ENCODE measurements around the gene GRIN3A.
"Not testable (repeated sequence)": the region's sequence is repeated elsewhere in the genome, so short reads cannot be mapped to it uniquely, and the experiment has no call there.

Gene GRIN3A

DNA sequence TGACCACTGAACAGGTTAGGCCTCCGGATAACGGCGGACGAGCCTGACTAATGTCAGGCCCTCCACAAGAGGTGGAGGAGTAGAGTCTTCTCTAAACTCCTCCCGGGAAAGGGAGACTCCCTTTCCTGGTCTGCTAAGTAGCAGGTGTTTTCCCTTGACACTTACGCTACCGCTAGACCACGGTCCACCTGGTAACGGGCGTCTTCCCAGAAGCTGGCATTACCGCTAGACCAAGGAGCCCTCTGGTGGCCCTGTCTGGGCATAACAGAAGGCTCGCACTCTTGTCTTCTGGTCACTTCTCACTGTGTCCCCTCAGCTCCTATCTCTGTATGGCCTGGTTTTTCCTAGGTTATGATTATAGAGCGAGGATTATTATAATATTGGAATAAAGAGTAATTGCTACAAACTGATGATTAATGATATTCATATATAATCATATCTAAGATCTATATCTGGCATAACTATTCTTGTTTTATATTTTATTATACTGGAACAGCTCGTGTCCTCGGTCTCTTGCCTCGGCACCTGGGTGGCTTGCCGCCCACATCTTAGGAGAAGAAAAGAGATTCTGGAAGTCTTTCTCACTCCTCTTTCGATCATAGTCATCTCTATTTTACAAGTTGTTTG lies 188.9 kb downstream of the GRIN3A start:
- in situ Hi-C loops (cut with MboI; ENCODE audit: low pct_unique_long_range_greater_than_20kb, low sequenced_read_pairs), result not testable (repeated sequence)

GRCh38 chr9:101543098-101543735 lies 195.2 kb downstream of the GRIN3A start:
- in situ Hi-C loops (cut with MboI; ENCODE audit: low pct_unique_long_range_greater_than_20kb, low sequenced_read_pairs), result no loop called here
- DNase-seq, result no peak

More for the DNA sequence above, 188.9 kb downstream of the GRIN3A start:
- not testable (repeated sequence) for DNase-seq

GRCh38 chr9:101540069-101540468 lies 198.4 kb downstream of the GRIN3A start:
- in situ Hi-C loops (cut with MboI; ENCODE audit: low pct_unique_long_range_greater_than_20kb, low sequenced_read_pairs), result no loop called here
- DNase-seq, result no peak

DNA sequence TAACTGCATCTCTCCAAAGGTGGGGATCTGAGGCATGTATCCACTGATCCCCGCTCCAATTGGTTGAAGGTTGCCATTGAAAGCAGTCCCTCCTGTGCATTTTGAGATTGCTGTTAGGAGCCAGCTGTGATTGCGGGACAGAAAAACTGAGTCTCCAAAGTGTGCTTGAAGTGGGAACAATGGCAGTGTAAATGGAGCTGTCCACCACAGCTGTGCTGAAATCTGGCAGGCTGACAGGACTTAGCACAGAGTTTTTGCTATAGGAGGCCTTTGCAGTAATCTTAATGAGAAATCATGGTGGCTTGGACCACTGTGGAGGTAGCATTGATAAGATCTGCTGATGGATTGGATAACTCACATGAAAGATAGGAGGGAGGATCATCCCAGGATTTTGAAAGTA lies 201.5 kb downstream of the GRIN3A start:
- peak; percentile 18 for DNase-seq
- in situ Hi-C loops (cut with MboI; ENCODE audit: low pct_unique_long_range_greater_than_20kb, low sequenced_read_pairs), result no loop called here

GRCh38 chr9:101536351-101536750 lies 202.1 kb downstream of the GRIN3A start:
- in situ Hi-C loops (cut with MboI; ENCODE audit: low pct_unique_long_range_greater_than_20kb, low sequenced_read_pairs), result no loop called here
- DNase-seq, result no peak

DNA sequence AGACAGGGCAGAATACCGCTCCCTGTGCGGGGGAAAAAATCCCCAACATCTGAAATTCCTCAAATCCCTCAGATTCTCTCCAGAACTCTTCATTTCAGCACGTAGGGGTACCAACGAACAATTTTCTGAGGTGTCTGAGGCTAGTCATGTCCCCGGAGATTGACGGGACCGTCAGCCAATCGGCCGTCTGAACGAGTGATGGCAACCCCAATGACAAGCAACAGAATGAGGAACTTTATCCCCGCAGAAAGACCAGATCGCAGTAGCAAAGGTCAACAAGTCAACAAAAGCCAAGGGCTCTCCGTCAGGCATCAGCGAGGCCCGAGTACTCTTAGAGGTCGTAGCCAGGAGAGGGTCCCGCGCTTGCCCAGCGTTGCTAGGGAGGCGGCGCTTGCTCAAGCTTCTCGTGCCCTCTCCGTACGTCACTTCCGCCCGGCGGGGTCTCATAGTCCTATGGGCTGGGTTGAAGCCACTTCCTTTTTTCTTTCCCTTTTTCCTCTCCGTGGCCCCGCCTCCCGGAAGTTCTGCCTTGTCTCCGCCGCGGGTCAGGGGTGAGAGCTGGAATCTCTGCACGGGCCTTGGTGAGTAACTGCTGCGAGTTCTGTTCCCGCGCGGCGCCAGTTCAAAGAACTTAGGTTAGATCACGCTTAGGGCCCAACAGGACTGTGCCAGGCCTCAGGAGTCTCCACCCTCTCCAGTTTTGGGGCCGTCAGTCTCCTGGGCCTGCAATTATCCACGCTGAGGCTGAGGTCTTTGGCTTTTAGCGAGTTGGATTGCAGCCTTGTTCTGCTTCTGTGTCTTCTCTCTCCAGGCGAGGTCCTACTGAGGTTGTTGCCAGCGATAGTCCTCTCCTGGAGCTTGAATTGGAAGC lies 204.9 kb downstream of the GRIN3A start, which contains the start of gene RNF20:
TSS of gene RNF20 (plus strand) at position 520 of the 871 bp plus-strand sequence. CDS start 1,571 bp downstream, outside the sequence.
- peak; percentile 99 for DNase-seq
- in situ Hi-C loops (cut with MboI; ENCODE audit: low pct_unique_long_range_greater_than_20kb, low sequenced_read_pairs), result no loop called here

DNA sequence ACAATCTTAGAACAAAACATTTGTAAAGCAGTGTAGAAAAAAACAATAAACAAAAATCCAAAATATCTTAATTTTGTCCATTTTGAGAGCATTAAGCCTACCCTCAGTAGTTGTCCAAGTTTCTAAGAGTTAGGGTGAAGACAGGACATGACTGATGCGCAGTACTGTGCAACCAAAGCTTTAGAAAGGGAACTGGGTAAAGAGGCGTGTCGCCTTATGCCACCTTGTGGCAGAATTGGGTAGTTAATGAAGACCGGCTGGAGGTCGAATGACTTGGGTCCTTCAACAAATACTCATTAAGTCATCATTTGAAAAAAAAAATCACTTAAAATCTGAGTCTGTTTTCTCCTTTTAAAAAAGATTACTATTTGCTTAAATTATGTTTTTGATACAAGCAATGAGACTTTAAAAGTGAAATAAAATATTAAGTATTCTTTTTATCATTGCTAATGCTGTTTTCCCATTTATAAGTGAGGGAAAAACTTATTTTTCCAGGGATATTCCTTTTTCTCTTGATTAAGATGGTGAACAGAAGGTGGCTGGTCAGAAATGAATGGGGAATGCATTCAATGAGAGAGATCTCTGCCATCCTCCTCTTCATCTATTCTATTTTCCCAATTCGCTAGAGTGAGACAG lies 208.3 kb downstream of the GRIN3A start:
- in situ Hi-C loops (cut with MboI; ENCODE audit: low pct_unique_long_range_greater_than_20kb, low sequenced_read_pairs), result no loop called here
- DNase-seq, result peak; percentile 84

DNA sequence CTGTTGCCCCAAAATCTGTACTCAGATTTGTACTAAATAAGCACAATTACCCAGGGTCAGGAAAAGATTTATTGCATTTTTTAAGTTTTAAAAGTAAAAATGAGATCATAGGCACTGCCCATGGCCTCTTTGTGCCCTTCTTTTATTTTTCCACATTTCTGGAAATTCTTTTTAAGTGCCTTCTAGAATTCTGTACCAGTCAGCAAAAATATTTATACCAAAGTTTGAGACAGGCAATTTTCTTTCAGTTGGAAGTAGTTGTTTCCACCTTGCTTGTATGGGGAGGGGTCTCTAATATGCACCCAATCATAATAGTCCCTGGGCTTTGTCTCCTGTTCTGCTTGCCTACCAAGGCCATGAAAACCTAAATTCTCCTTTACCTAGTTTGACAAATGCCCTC lies 210.4 kb downstream of the GRIN3A start:
- no peak for DNase-seq
- in situ Hi-C loops (cut with MboI; ENCODE audit: low pct_unique_long_range_greater_than_20kb, low sequenced_read_pairs), result no loop called here

GRCh38 chr9:101527066-101527465 lies 211.4 kb downstream of the GRIN3A start:
- no peak for DNase-seq
- in situ Hi-C loops (cut with MboI; ENCODE audit: low pct_unique_long_range_greater_than_20kb, low sequenced_read_pairs), result no loop called here

DNA sequence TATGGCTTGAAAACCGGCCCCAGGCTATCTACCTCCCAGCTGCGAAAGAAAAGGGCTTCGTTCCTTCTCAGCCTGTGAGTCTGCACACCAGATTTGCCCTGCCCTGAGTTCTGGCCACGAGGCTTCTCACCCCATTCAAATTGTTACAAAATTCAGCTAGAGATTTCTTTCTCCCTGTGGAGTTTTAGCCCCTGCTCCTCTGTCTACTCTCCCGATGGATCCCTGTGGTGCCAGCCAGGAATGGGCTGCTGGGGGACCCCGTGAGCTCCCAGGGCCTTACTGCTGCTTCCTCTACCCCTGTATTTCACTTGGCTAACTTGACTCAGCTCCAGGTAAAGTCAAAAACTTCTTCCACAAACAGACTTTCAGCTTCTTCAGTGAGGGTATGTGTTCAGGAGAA lies 214.1 kb downstream of the GRIN3A start:
- DNase-seq, result no peak
- in situ Hi-C loops (cut with MboI; ENCODE audit: low pct_unique_long_range_greater_than_20kb, low sequenced_read_pairs), result no loop called here
